Measurements from ENCODE around the gene ZFP1. TPM values are rescaled to one million over a fixed set of nuclear protein-coding genes. Genes with fewer than 3 reads are reported as not detected.

Gene ZFP1
- total and polyA plus RNA-seq, 2 experiments from 2014 or later = 9.4 to 14.4 TPM

- no peak overlapping the region for H3K27ac ChIP-seq
- WGBS (ENCODE audit: low lambda C conversion rate, missing lambda C conversion rate) = 59% methylated on average over 4 of the region's 4 CpGs
- H3K4me3 ChIP-seq = no peak overlapping the region
- H4K20me1 ChIP-seq (ENCODE audit: insufficient read depth, poor library complexity, severe bottlenecking) = no peaks in the 10 kb centered on the region
- no peaks in the 10 kb centered on the region for H3K9me2 ChIP-seq (replicated peaks; ENCODE audit: insufficient read depth)
- H3K9me3 ChIP-seq (ENCODE audit: low read depth) = no peaks in the 10 kb centered on the region
- TF ChIP-seq EZH2 (IDR thresholded peaks at IDR 0.05; ENCODE audit: borderline replicate concordance) = no peak
- TF ChIP-seq EZH2phosphoT487 (IDR thresholded peaks at IDR 0.05; ENCODE audit: low read depth, severe bottlenecking, unreplicated experiment) = no peak
- no peak for TF ChIP-seq CTCF (IDR thresholded peaks at IDR 0.05; ENCODE audit: poor library complexity)
- no peak overlapping the region for H2AFZ ChIP-seq
- no peaks in the 10 kb centered on the region for H3K79me2 ChIP-seq
- H3K4me1 ChIP-seq (ENCODE audit: insufficient read depth) = peaks cover 5% of the 10 kb centered on the region
- no peaks in the 10 kb centered on the region for H3K36me3 ChIP-seq (replicated peaks; ENCODE audit: insufficient read depth, low read depth)
- H3K4me2 ChIP-seq = no peak overlapping the region
- no peaks in the 10 kb centered on the region for H3K27me3 ChIP-seq
- DNase-seq (ENCODE audit: low spot score) = no peak
Measured at GRCh38 chr16:75193265-75193650, 44.9 kb downstream of the ZFP1 start.

GRCh38 chr16:75193730-75194444 lies 45.6 kb downstream of the ZFP1 start:
- Histone ChIP-seq H3K4me1 (ENCODE audit: insufficient read depth) (peaks cover 5% of the 10 kb centered on the region), H2AFZ (no peak overlapping the region), H3K36me3 (replicated peaks; ENCODE audit: insufficient read depth, low read depth) (no peaks in the 10 kb centered on the region), H3K9me2 (replicated peaks; ENCODE audit: insufficient read depth) (no peaks in the 10 kb centered on the region), H3K4me2 (no peak overlapping the region), H3K79me2 (no peaks in the 10 kb centered on the region), H4K20me1 (ENCODE audit: insufficient read depth, poor library complexity, severe bottlenecking) (no peaks in the 10 kb centered on the region), H3K9me3 (ENCODE audit: low read depth) (no peaks in the 10 kb centered on the region), H3K4me3 (no peak overlapping the region), H3K27ac (no peak overlapping the region), H3K27me3 (no peaks in the 10 kb centered on the region)
- 85% methylated on average over 10 of the region's 10 CpGs for WGBS (ENCODE audit: low lambda C conversion rate, missing lambda C conversion rate)
- TF ChIP-seq CTCF (IDR thresholded peaks at IDR 0.05; ENCODE audit: poor library complexity) = no peak
- no peak for TF ChIP-seq EZH2phosphoT487 (IDR thresholded peaks at IDR 0.05; ENCODE audit: low read depth, severe bottlenecking, unreplicated experiment)
- no peak for TF ChIP-seq EZH2 (IDR thresholded peaks at IDR 0.05; ENCODE audit: borderline replicate concordance)
- DNase-seq (ENCODE audit: low spot score) = no peak

GRCh38 chr16:75195811-75196790 lies 47.8 kb downstream of the ZFP1 start:
- no peaks in the 10 kb centered on the region for H3K9me3 ChIP-seq (ENCODE audit: low read depth)
- no peaks in the 10 kb centered on the region for H3K27me3 ChIP-seq
- no peaks in the 10 kb centered on the region for H3K36me3 ChIP-seq (replicated peaks; ENCODE audit: insufficient read depth, low read depth)
- no peak for DNase-seq (ENCODE audit: low spot score)
- no peaks in the 10 kb centered on the region for H4K20me1 ChIP-seq (ENCODE audit: insufficient read depth, poor library complexity, severe bottlenecking)
- TF ChIP-seq CTCF (IDR thresholded peaks at IDR 0.05; ENCODE audit: poor library complexity) (no peak), EZH2 (IDR thresholded peaks at IDR 0.05; ENCODE audit: borderline replicate concordance) (no peak), EZH2phosphoT487 (IDR thresholded peaks at IDR 0.05; ENCODE audit: low read depth, severe bottlenecking, unreplicated experiment) (no peak)
- H3K4me1 ChIP-seq (ENCODE audit: insufficient read depth) = peaks cover 5% of the 10 kb centered on the region
- H3K27ac ChIP-seq = no peak overlapping the region
- no peaks in the 10 kb centered on the region for H3K9me2 ChIP-seq (replicated peaks; ENCODE audit: insufficient read depth)
- no peak overlapping the region for H3K4me2 ChIP-seq
- no peak overlapping the region for H2AFZ ChIP-seq
- no peaks in the 10 kb centered on the region for H3K79me2 ChIP-seq
- WGBS (ENCODE audit: low lambda C conversion rate, missing lambda C conversion rate) = 90% methylated on average over 24 of the region's 24 CpGs
- H3K4me3 ChIP-seq = no peak overlapping the region
